ENCODE results near the gene NFAM1.

- TF ChIP-seq EZH2 (IDR thresholded peaks at IDR 0.05) = no peak
- TF ChIP-seq SP1 (IDR thresholded peaks at IDR 0.05; ENCODE audit: low read depth) = no peak
- no peak for TF ChIP-seq EGR1 (IDR thresholded peaks at IDR 0.05; ENCODE audit: low read depth)
- TF ChIP-seq, protein P1, sequence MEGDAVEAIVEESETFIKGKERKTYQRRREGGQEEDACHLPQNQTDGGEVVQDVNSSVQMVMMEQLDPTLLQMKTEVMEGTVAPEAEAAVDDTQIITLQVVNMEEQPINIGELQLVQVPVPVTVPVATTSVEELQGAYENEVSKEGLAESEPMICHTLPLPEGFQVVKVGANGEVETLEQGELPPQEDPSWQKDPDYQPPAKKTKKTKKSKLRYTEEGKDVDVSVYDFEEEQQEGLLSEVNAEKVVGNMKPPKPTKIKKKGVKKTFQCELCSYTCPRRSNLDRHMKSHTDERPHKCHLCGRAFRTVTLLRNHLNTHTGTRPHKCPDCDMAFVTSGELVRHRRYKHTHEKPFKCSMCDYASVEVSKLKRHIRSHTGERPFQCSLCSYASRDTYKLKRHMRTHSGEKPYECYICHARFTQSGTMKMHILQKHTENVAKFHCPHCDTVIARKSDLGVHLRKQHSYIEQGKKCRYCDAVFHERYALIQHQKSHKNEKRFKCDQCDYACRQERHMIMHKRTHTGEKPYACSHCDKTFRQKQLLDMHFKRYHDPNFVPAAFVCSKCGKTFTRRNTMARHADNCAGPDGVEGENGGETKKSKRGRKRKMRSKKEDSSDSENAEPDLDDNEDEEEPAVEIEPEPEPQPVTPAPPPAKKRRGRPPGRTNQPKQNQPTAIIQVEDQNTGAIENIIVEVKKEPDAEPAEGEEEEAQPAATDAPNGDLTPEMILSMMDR (IDR thresholded peaks at IDR 0.05 in 2 of 3, conservative IDR thresholded peaks at IDR 0.05 in 1 of 3; ENCODE audit: borderline replicate concordance in 1 of 3, insufficient read depth in 1 of 3, low read depth in 2 of 3, low read length in 2 of 3) = no peak
- TF ChIP-seq SIN3A (IDR thresholded peaks at IDR 0.05; ENCODE audit: low read depth) = no peak
- TF ChIP-seq CEBPB (IDR thresholded peaks at IDR 0.05; ENCODE audit: low read depth) = no peak
- TF ChIP-seq JUND (IDR thresholded peaks at IDR 0.05) = no peak
- TF ChIP-seq, protein P2, sequence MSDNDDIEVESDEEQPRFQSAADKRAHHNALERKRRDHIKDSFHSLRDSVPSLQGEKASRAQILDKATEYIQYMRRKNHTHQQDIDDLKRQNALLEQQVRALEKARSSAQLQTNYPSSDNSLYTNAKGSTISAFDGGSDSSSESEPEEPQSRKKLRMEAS (IDR thresholded peaks at IDR 0.05) = no peak
- TF ChIP-seq, protein P3, sequence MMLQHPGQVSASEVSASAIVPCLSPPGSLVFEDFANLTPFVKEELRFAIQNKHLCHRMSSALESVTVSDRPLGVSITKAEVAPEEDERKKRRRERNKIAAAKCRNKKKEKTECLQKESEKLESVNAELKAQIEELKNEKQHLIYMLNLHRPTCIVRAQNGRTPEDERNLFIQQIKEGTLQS (IDR thresholded peaks at IDR 0.05) = no peak
- no peak for TF ChIP-seq ZNF274 (IDR thresholded peaks at IDR 0.05; ENCODE audit: low read depth, low read length)
- TF ChIP-seq POLR2A (IDR thresholded peaks at IDR 0.05; ENCODE audit: borderline replicate concordance, extremely low read depth, insufficient read depth, insufficient read length) = no peak
These were observed 60.7 kb downstream of the NFAM1 start for GRCh38 chr22:42371501-42371900.
